ENCODE data around the gene ERC2.

ERC2 gene

GRCh38 chr3:55873523-55874254 lies 594.6 kb downstream of the ERC2 start:
- DNase-seq (ENCODE audit: insufficient read length, low spot score) (no peak), FAIRE-seq (no peak)
- TF ChIP-seq SPI1 (IDR thresholded peaks at IDR 0.05; ENCODE audit: low read depth, low read length), result no peak
- no peak for TF ChIP-seq TAF1 (IDR thresholded peaks at IDR 0.05; ENCODE audit: low read depth, low read length)
- no peak for TF ChIP-seq POLR2AphosphoS5 (IDR thresholded peaks at IDR 0.05; ENCODE audit: low read depth, low read length)
- TF ChIP-seq POU2F2 (IDR thresholded peaks at IDR 0.05; ENCODE audit: low read depth, low read length), result no peak
- TF ChIP-seq PAX5 (IDR thresholded peaks at IDR 0.05; ENCODE audit: insufficient read depth, low read length, severe bottlenecking), result no peak
- no peak for TF ChIP-seq POLR2A (IDR thresholded peaks at IDR 0.05; ENCODE audit: low read depth, low read length)

- DNase-seq (ENCODE audit: insufficient read length, low spot score) (no peak), FAIRE-seq (no peak)
- no peak for TF ChIP-seq SPI1 (IDR thresholded peaks at IDR 0.05; ENCODE audit: low read depth, low read length)
- TF ChIP-seq POU2F2 (IDR thresholded peaks at IDR 0.05; ENCODE audit: low read depth, low read length), result no peak
- no peak for TF ChIP-seq TAF1 (IDR thresholded peaks at IDR 0.05; ENCODE audit: low read depth, low read length)
- TF ChIP-seq POLR2AphosphoS5 (IDR thresholded peaks at IDR 0.05; ENCODE audit: low read depth, low read length), result no peak
These were observed 597.7 kb downstream of the ERC2 start for GRCh38 chr3:55870594-55870993.

- DNase-seq (ENCODE audit: insufficient read length, low spot score), result no peak
- TF ChIP-seq TAF1 (IDR thresholded peaks at IDR 0.05; ENCODE audit: low read depth, low read length) (no peak), POLR2AphosphoS5 (IDR thresholded peaks at IDR 0.05; ENCODE audit: low read depth, low read length) (no peak), SPI1 (IDR thresholded peaks at IDR 0.05; ENCODE audit: low read depth, low read length) (no peak), POU2F2 (IDR thresholded peaks at IDR 0.05; ENCODE audit: low read depth, low read length) (no peak), POLR2A (IDR thresholded peaks at IDR 0.05; ENCODE audit: low read depth, low read length) (no peak), PAX5 (IDR thresholded peaks at IDR 0.05; ENCODE audit: insufficient read depth, low read length, severe bottlenecking) (no peak)
- no peak for FAIRE-seq
These were observed 599.9 kb downstream of the ERC2 start for GRCh38 chr3:55868347-55868746.

- no peak for DNase-seq (ENCODE audit: insufficient read length, low spot score)
- TF ChIP-seq POLR2A (IDR thresholded peaks at IDR 0.05; ENCODE audit: low read depth, low read length), result no peak
- no peak for FAIRE-seq
These were observed 605.2 kb downstream of the ERC2 start for GRCh38 chr3:55863028-55863427.

GRCh38 chr3:55860049-55860721 lies 608.1 kb downstream of the ERC2 start:
- FAIRE-seq (no peak), DNase-seq (ENCODE audit: insufficient read length, low spot score) (no peak)
- TF ChIP-seq POLR2A (IDR thresholded peaks at IDR 0.05; ENCODE audit: low read depth, low read length) (no peak), TAF1 (IDR thresholded peaks at IDR 0.05; ENCODE audit: low read depth, low read length) (no peak), PAX5 (IDR thresholded peaks at IDR 0.05; ENCODE audit: insufficient read depth, low read length, severe bottlenecking) (no peak), SPI1 (IDR thresholded peaks at IDR 0.05; ENCODE audit: low read depth, low read length) (no peak), POU2F2 (IDR thresholded peaks at IDR 0.05; ENCODE audit: low read depth, low read length) (no peak), POLR2AphosphoS5 (IDR thresholded peaks at IDR 0.05; ENCODE audit: low read depth, low read length) (no peak)

GRCh38 chr3:55859305-55859704 lies 609.0 kb downstream of the ERC2 start:
- DNase-seq (ENCODE audit: insufficient read length, low spot score), result no peak
- FAIRE-seq, result no peak
- TF ChIP-seq POLR2AphosphoS5 (IDR thresholded peaks at IDR 0.05; ENCODE audit: low read depth, low read length) (no peak), TAF1 (IDR thresholded peaks at IDR 0.05; ENCODE audit: low read depth, low read length) (no peak), PAX5 (IDR thresholded peaks at IDR 0.05; ENCODE audit: insufficient read depth, low read length, severe bottlenecking) (no peak), POLR2A (IDR thresholded peaks at IDR 0.05; ENCODE audit: low read depth, low read length) (no peak), SPI1 (IDR thresholded peaks at IDR 0.05; ENCODE audit: low read depth, low read length) (no peak), POU2F2 (IDR thresholded peaks at IDR 0.05; ENCODE audit: low read depth, low read length) (no peak)

GRCh38 chr3:55858727-55859126 lies 609.5 kb downstream of the ERC2 start:
- FAIRE-seq (no peak), DNase-seq (ENCODE audit: insufficient read length, low spot score) (no peak)
- TF ChIP-seq SPI1 (IDR thresholded peaks at IDR 0.05; ENCODE audit: low read depth, low read length), result no peak
- no peak for TF ChIP-seq TAF1 (IDR thresholded peaks at IDR 0.05; ENCODE audit: low read depth, low read length)
- TF ChIP-seq PAX5 (IDR thresholded peaks at IDR 0.05; ENCODE audit: insufficient read depth, low read length, severe bottlenecking), result no peak
- TF ChIP-seq POLR2A (IDR thresholded peaks at IDR 0.05; ENCODE audit: low read depth, low read length), result no peak
- no peak for TF ChIP-seq POLR2AphosphoS5 (IDR thresholded peaks at IDR 0.05; ENCODE audit: low read depth, low read length)
- no peak for TF ChIP-seq POU2F2 (IDR thresholded peaks at IDR 0.05; ENCODE audit: low read depth, low read length)

GRCh38 chr3:55858302-55858701 lies 610.0 kb downstream of the ERC2 start:
- DNase-seq (ENCODE audit: insufficient read length, low spot score), result no peak
- no peak for TF ChIP-seq TAF1 (IDR thresholded peaks at IDR 0.05; ENCODE audit: low read depth, low read length)
- TF ChIP-seq POLR2A (IDR thresholded peaks at IDR 0.05; ENCODE audit: low read depth, low read length), result no peak
- TF ChIP-seq PAX5 (IDR thresholded peaks at IDR 0.05; ENCODE audit: insufficient read depth, low read length, severe bottlenecking), result no peak
- TF ChIP-seq POU2F2 (IDR thresholded peaks at IDR 0.05; ENCODE audit: low read depth, low read length), result no peak
- TF ChIP-seq SPI1 (IDR thresholded peaks at IDR 0.05; ENCODE audit: low read depth, low read length), result no peak
- TF ChIP-seq POLR2AphosphoS5 (IDR thresholded peaks at IDR 0.05; ENCODE audit: low read depth, low read length), result no peak
- FAIRE-seq, result no peak

- FAIRE-seq, result no peak
- TF ChIP-seq TAF1 (IDR thresholded peaks at IDR 0.05; ENCODE audit: low read depth, low read length) (no peak), POU2F2 (IDR thresholded peaks at IDR 0.05; ENCODE audit: low read depth, low read length) (no peak), PAX5 (IDR thresholded peaks at IDR 0.05; ENCODE audit: insufficient read depth, low read length, severe bottlenecking) (no peak), POLR2A (IDR thresholded peaks at IDR 0.05; ENCODE audit: low read depth, low read length) (no peak), SPI1 (IDR thresholded peaks at IDR 0.05; ENCODE audit: low read depth, low read length) (no peak), POLR2AphosphoS5 (IDR thresholded peaks at IDR 0.05; ENCODE audit: low read depth, low read length) (no peak)
- no peak for DNase-seq (ENCODE audit: insufficient read length, low spot score)
These were observed 610.6 kb downstream of the ERC2 start for GRCh38 chr3:55857633-55858032.
